ENCODE measurements around the gene VANGL1. TPM values are rescaled to one million over a fixed set of nuclear protein-coding genes. Genes with fewer than 3 reads are reported as not detected.

The VANGL1 gene
- polyA plus RNA-seq, 1 experiment, result 7.8 TPM

- no peak overlapping the region for H3K4me3 ChIP-seq (ENCODE audit: low read depth, low read length)
- no peaks in the 10 kb centered on the region for H3K9me3 ChIP-seq (ENCODE audit: control insufficient read depth, insufficient read depth, low read length)
- no peak overlapping the region for H3K27ac ChIP-seq (ENCODE audit: low read depth, low read length)
- POLR2A ChIA-PET, result no interaction called here
- no peak for TF ChIP-seq CTCF (IDR thresholded peaks at IDR 0.05; ENCODE audit: low read depth, low read length)
- no peak for DNase-seq (ENCODE audit: low read depth, low spot score)
- H3K27me3 ChIP-seq (ENCODE audit: control insufficient read depth, insufficient read depth, low read length), result peaks cover 2% of the 10 kb centered on the region
- CTCF ChIA-PET, result no interaction called here
Observed at GRCh38 chr1:115746021-115746690, 104.4 kb downstream of the VANGL1 start.

Small RNA genes lying within 50 kb of the gene (small RNA-seq; reads per million reads assigned to genes)
- gene RF00406 (ENCODE audit: insufficient read length, low read depth), result not detected
- not detected for gene RN7SL420P (ENCODE audit: insufficient read length, low read depth)

Other genes with a start within 250 kb of the VANGL1 start
- gene CASQ2, start 126.7 kb downstream of the VANGL1 start, polyA plus RNA-seq (2011; rRNA removed), result not detected in 2 replicates
- gene NHLH2, start 199.2 kb downstream of the VANGL1 start, polyA plus RNA-seq (2011; rRNA removed), result not detected in 2 replicates

Data from AG04450 (cell line).